ENCODE data around the gene MRTFA.

Gene MRTFA

GRCh38 chr22:40485813-40486667 lies 150.5 kb downstream of the MRTFA start:
- DNase-seq = no peak

DNA sequence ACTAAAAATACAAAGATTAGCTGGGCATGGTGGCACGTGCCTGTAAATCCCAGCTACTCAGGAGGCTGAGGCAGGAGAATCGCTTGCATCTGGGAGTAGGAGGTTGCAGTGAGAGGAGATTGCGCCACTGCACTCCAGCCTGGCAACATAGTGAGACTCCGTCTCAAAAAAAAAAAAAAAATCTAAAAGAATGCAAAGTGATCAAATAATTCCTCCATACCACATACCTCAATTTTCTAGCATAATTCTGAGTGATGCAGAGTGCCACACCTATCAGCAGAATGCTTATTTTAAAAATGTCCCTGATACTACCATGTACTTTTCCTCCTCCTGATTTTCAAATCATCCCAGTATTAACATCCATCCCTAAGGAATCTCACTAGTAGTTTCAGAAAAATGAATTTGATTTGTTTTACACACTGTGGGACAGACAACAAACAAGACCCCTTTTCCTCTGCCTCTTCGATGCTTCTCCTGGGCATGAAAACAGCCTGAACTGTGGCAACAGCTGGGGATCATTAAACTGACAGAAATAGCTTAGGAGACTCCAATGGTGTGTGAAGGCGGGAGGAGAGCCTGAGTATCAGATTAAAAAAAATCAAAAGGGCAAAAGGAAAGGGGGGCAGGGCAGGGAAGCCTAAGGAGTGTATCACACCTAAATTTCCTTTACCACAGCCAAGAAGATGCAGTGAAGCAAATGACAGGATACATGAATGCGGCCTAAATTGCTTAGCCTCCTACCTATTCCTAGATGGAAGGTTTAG lies 151.4 kb downstream of the MRTFA start:
- DNase-seq = no peak

GRCh38 chr22:40482886-40483285 lies 153.6 kb downstream of the MRTFA start:
- no peak for DNase-seq

DNA sequence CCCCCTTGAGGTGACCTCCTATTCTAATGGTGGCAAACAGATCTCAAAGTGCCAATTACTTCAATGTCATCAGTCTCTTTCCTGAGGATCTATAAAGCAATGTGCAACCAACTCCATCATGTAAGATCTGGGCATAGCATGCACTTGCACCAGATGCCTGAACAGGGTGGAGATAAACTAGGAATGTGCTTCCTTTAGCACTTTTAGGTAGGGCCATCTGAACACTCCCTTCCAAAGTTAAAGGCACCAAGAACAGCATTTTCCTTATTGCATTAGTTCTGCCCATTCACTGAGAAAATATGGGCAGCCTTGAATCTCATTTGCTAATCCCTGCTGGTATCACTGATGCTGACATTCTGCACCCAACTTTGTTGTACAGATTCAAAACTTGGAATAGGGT lies 154.1 kb downstream of the MRTFA start:
- DNase-seq = no peak

DNA sequence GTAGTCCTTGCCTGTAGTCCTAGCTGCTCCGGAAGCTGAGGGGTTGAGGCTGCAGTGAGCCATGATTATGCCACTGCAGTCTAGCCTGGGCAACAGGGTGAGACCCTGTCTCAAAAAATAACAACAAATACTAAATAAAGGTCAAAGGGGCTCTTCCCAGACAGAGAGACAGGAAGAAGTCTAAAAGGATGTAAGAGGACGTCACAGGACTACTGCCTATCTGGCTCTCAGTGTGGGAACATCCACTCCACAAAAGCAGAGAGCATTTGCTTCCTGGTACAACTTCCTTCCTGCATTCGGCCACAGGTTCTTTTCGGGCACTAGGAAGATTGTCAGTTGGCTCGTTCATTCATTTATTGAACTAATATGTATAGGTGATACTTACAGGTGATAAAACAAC lies 155.5 kb downstream of the MRTFA start:
- no peak for DNase-seq

DNA sequence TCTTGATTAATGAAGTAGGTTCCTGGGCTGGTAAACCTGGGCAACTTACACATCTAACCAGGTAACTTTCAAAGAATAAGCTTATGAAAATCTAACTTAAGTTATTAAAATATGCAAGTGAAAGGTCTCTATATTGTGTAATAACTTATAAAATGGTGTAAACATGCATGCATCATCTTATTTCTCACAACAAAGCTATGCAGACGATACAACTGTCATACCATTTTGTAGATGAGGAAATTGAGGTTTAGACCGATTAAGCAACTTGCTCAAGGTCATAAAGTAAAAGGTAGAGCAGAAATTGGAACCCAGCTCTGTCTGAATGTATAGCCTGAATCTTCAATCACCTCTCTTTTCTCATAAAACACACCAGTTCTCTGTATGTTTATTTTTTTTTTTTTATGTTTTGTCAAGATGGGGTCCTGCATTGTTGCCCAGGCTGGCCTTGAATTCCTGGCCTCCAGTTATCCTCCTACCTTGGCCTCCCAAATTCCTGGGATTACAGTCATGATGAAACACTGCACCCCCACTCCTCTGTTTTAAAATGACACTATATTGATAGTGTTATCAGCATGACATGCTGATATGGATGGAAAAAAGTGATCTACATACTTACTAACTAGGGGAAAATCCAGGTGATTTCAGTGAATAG lies 156.5 kb downstream of the MRTFA start:
- DNase-seq = no peak

GRCh38 chr22:40479126-40479800 lies 157.3 kb downstream of the MRTFA start:
- no peak for DNase-seq

- no peak for DNase-seq
Observed at GRCh38 chr22:40478338-40479125, 158.0 kb downstream of the MRTFA start.

DNA sequence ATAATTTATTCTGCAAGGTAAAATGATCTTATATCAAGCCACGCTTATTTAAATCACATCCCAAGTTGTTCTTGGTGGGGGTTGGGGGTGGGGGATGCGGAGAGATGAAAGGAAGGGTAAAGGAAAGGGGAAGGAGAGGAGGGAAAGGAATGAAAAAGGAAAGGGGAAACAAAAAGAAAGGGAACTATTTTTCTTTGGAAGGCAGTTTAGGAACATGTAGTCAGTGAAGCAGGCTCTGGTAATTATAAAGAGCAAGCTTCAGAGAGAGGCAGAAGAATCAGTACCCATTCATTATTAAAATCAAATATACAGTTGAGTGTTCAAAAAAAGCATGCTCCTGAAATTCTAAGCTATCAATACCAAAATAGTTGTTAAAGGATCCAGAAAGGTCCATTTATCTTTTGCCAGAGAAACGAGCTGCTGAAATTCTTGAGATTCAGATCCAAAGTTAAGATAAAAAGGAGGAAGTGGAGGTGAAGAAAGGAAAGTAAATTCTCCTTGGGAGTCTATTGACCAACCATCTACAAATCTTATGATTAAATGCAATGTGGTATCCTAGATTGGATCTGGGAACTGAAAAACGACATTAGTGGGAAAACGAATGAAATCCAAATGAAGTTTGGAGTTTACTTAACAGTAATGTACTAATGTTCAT lies 158.7 kb downstream of the MRTFA start:
- no peak for DNase-seq

- DNase-seq = no peak
Observed at GRCh38 chr22:40476341-40476740, 160.2 kb downstream of the MRTFA start.

DNA sequence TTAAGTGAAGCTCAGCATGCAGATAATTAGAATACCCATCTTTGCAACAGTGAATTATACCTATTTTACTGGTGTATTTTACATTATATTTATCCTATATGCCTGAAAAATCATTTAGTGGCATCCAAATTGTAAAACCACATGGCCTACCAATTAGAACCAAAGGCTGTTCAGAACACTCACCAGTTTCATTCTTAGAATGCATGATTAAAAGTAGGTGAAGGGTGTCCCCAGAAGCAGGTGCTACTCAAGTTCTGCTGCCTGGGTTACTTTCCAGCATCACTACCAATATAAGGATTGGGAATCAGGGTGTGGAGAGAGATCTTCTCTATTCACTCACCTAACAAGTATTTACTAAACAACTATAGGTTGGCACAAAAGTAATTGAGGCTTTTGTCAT lies 162.8 kb downstream of the MRTFA start:
- DNase-seq = no peak

DNA sequence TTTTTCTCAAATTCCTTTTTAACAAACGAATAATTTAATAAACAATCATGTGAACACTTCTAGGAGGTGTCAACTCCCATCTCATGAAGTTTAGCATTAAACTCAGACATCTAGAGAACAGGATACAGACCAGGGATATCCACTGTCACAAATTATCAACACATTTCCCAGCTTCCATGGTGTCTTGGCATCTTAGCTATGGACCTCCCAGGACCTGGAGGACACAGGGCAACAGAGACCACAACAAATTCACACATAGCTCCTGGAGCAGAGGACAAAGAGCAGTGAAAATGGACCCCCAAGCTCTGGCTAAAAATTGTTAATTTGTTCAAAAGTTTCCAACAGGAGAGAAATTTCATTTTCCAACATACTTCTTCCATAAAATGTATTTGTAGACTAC lies 163.9 kb downstream of the MRTFA start:
- no peak for DNase-seq

DNA sequence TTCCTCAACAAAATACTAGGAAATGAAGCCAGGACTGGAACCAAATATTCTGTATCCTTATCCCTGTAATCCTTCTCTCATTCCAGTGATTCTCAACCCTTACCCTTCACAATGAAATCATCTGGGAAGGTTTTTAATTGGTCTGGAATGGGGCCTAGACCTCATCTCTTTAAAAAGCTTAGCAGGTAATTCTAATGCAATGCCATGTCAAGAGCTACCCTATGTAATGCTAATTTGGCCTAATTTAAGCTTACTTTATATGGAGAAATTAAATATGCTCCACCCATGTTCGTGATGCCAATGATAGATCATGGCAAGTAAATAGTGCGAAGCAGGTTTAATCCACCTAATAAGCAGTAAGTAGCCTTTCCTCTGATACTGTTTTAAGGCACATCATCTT lies 164.5 kb downstream of the MRTFA start:
- DNase-seq = no peak

GRCh38 chr22:40469181-40469580 lies 167.3 kb downstream of the MRTFA start:
- no peak for DNase-seq

DNA sequence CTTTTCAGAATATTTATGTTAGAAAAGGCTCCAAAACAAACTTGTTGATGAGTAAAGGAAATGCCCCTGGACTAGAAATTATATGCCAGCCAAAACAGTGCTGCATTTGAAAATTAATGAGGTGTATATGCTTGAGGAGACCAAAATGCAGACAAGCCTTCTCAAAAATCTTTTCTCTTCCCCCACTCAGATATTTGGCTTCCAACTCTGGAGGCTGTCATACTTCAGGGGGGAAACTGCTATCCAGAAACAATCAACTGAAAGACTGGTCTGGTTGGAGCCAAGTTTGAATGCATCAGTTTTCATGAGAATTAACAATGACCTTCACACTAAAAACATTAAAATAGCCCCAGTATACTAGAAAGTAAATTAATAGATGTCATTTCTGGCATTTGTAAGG lies 167.9 kb downstream of the MRTFA start:
- no peak for DNase-seq

- DNase-seq = no peak
Observed at GRCh38 chr22:40466976-40467375, 169.5 kb downstream of the MRTFA start.

- peak in 1 of 2 experiments; percentile 36 for DNase-seq
Observed at GRCh38 chr22:40463683-40464082, 172.8 kb downstream of the MRTFA start.

DNA sequence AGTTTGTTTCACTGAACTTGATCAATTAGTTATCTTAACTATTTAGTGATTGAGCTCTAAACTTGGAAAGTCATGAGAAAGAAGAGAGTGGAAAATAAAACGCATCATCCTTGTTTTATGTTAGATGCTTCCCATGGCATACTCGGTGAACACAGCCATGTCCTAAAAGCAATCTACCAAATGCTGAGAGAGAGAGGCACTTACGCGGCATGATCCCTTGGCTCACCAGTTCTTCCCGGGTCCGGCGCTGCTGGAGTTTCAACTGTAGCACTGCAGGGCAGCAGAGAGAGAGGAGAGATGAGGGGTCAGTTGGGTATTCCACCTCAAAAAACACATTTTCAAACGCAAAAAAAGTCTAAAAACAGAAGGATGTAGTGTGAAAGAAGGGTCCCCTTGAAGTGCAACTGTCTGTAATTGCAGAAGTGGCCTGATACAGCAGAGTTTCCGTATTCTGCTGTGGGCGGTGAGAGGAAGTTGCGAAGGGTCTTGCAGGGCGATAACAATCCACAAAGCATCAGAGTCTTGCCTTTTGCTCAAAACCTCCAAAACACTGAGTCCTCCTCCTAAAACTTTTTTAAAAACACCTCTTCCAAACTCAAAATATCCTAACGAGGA lies 173.4 kb downstream of the MRTFA start:
- DNase-seq = peak; percentile 49 to 63

- DNase-seq = peak; percentile 37 to 53
Observed at GRCh38 chr22:40462195-40462984, 174.1 kb downstream of the MRTFA start.

DNA sequence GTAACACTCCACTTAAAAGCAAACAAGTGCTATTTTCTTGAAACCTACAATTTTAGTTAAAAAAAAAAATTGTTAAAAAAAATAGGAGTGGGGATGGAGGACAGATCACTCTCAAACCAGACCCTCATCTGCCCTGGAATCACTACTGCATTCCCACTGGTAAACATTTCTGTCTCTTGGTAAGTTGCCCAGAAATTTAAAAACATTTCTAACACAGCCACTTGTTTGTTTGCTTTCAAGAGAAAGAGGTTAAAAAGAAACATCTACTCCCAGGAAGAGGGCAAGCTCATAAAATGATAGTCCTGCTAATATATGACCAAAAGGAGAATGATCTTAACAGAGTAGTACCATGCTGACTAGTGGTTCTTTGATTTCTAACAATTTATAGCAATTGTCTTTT lies 182.8 kb downstream of the MRTFA start:
- no peak for DNase-seq

Data from activated T-cell treated with anti-CD3 and anti-CD28 coated beads, Interleukin-2, amount 50 U/mL, for 48 hours (primary cell).